Vagina (tissue), 2 donors: ENCODE data around the gene PTGIS. TPM values are rescaled to one million over a fixed set of nuclear protein-coding genes. Genes with fewer than 3 reads are reported as not detected.
A peak's percentile ranks its signal among the peaks of the same experiment; 100 is the strongest.

ENCODE experiments used
- DNase-seq, 2 donors: peaks; one replicate each; pipeline ENCODE4 v3.0.0-alpha.2; 2017; ENCODE audit errors: extremely low spot score in 2 of 2
- H3K27ac ChIP-seq: fragments of 200-600 bp; sonication (generic); one replicate; pipeline ENCODE4 v1.5.1; 2019
- H3K27me3 ChIP-seq: fragments of 200-600 bp; sonication (generic); one replicate; pipeline ENCODE4 v1.5.1; 2019
- H3K36me3 ChIP-seq, 2 donors: fragments of 200-600 bp; sonication (generic); one replicate each; pipeline ENCODE4 v1.5.1; 2017 to 2019
- H3K4me1 ChIP-seq: fragments of 200-600 bp; sonication (generic); one replicate; pipeline ENCODE4 v1.5.1; 2019
- H3K4me3 ChIP-seq, 2 donors: fragments of 200-600 bp; sonication (generic); 1 replicate in 1 of 2; 2 replicates in 1 of 2; pipeline ENCODE4 v1.5.1; 2016 to 2019
- H3K9me3 ChIP-seq: fragments of 200-600 bp; sonication (generic); one replicate; pipeline ENCODE4 v1.5.1; 2019
- POLR2A ChIP-seq, 2 donors: fragments of 450-650 bp; IDR thresholded peaks; one replicate each; pipeline ENCODE4 v1.6.1; 2017; ENCODE audit warnings: antibody characterized with exemption in 2 of 2, mild to moderate bottlenecking in 2 of 2, moderate library complexity in 2 of 2
- POLR2AphosphoS5 ChIP-seq, 2 donors: sonication (generic); formaldehyde crosslinking; IDR thresholded peaks; one replicate each; pipeline ENCODE4 v1.9.0; 2017; ENCODE audit warnings: antibody characterized with exemption in 2 of 2, mild to moderate bottlenecking in 2 of 2, low read depth in 1 of 2; ENCODE audit not compliant: insufficient read depth in 1 of 2
- intact Hi-C: fragments of 100-400 bp; cut with DNase I; formaldehyde crosslinking; loops from one replicate; pipeline ENCODE4 v1.15.1; 2023
- total RNA-seq: library from RNA; depleted of rRNA; stranded (reverse); fragments of >200 nt; gene quantifications from one replicate; pipeline ENCODE4 v1.2.3, GENCODE V29; 2016
- TF ChIP-seq, protein P1 (sequence below), 3 experiments: fragments of 450-650 bp in 2 of 3; fragments of 200-600 bp in 1 of 3; sonication (generic) in 1 of 3; IDR thresholded peaks; one replicate each; pipeline ENCODE4 v1.5.1; 2017 to 2019; ENCODE audit warnings: antibody characterized with exemption in 3 of 3, mild to moderate bottlenecking in 2 of 3, moderate library complexity in 2 of 3

The PTGIS gene
- total RNA-seq, 1 donor from 2014 or later, result 51.1 TPM

- H3K4me1 ChIP-seq, result peaks cover 50% of the 10 kb centered on the region
- no peaks in the 10 kb centered on the region for H3K27me3 ChIP-seq
- H3K9me3 ChIP-seq, result no peaks in the 10 kb centered on the region
- H3K4me3 ChIP-seq, result no peak overlapping the region
- H3K36me3 ChIP-seq, result no peaks in the 10 kb centered on the region
- no peak for DNase-seq
- intact Hi-C loops, result no loop called here
- no peak for TF ChIP-seq POLR2A (IDR thresholded peaks at IDR 0.05)
- no peak for TF ChIP-seq POLR2AphosphoS5 (IDR thresholded peaks at IDR 0.05; ENCODE audit: insufficient read depth in 1 of 2, low read depth in 1 of 2)
- TF ChIP-seq, protein P1, sequence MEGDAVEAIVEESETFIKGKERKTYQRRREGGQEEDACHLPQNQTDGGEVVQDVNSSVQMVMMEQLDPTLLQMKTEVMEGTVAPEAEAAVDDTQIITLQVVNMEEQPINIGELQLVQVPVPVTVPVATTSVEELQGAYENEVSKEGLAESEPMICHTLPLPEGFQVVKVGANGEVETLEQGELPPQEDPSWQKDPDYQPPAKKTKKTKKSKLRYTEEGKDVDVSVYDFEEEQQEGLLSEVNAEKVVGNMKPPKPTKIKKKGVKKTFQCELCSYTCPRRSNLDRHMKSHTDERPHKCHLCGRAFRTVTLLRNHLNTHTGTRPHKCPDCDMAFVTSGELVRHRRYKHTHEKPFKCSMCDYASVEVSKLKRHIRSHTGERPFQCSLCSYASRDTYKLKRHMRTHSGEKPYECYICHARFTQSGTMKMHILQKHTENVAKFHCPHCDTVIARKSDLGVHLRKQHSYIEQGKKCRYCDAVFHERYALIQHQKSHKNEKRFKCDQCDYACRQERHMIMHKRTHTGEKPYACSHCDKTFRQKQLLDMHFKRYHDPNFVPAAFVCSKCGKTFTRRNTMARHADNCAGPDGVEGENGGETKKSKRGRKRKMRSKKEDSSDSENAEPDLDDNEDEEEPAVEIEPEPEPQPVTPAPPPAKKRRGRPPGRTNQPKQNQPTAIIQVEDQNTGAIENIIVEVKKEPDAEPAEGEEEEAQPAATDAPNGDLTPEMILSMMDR (IDR thresholded peaks at IDR 0.05), result no peak
- peak overlapping the region; percentile 85 for H3K27ac ChIP-seq
These were observed 27.4 kb upstream of the PTGIS start for GRCh38 chr20:49595346-49595745.

DNA sequence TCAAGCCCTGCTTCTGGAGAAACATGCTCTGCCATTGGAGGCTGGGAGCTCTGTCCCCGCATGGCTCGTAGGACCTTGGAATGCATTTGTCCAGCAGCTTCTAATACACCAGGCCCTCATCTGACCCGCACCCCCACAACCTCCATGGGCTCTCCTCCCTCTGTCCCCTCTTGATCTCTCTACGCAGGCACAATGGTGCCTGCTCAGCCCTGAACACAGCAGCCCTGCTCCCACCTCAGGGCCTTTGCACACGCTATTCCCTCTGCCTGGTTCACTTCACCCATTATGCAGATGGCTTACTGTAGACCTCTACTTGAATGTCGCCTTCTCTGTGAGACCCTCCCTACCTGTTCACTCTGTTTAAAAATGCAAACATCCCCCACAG, 27.0 kb upstream of the PTGIS start:
- H3K27me3 ChIP-seq, result no peaks in the 10 kb centered on the region
- no peak overlapping the region for H3K4me3 ChIP-seq
- H3K36me3 ChIP-seq, result no peaks in the 10 kb centered on the region
- no peaks in the 10 kb centered on the region for H3K9me3 ChIP-seq
- intact Hi-C loops, result no loop called here
- TF ChIP-seq POLR2AphosphoS5 (IDR thresholded peaks at IDR 0.05; ENCODE audit: insufficient read depth in 1 of 2, low read depth in 1 of 2), result no peak
- TF ChIP-seq POLR2A (IDR thresholded peaks at IDR 0.05), result no peak
- TF ChIP-seq, protein P1 (IDR thresholded peaks at IDR 0.05), result no peak
- peaks cover 54% of the 10 kb centered on the region for H3K4me1 ChIP-seq
- DNase-seq, result no peak
- peak overlapping the region; percentile 85 for H3K27ac ChIP-seq

GRCh38 chr20:49594143-49594930, 26.4 kb upstream of the PTGIS start:
- peak in 1 of 2 donors; percentile 94 for DNase-seq
- peaks cover 54% of the 10 kb centered on the region for H3K4me1 ChIP-seq
- TF ChIP-seq, protein P1 (IDR thresholded peaks at IDR 0.05), result no peak
- TF ChIP-seq POLR2AphosphoS5 (IDR thresholded peaks at IDR 0.05; ENCODE audit: insufficient read depth in 1 of 2, low read depth in 1 of 2), result peak; percentile 72 to 77
- TF ChIP-seq POLR2A (IDR thresholded peaks at IDR 0.05), result no peak
- peak overlapping the region; percentile 85 for H3K27ac ChIP-seq
- H3K9me3 ChIP-seq, result no peaks in the 10 kb centered on the region
- H3K4me3 ChIP-seq, result no peak overlapping the region
- intact Hi-C loops, result no loop called here
- H3K27me3 ChIP-seq, result no peaks in the 10 kb centered on the region
- no peaks in the 10 kb centered on the region for H3K36me3 ChIP-seq

DNA sequence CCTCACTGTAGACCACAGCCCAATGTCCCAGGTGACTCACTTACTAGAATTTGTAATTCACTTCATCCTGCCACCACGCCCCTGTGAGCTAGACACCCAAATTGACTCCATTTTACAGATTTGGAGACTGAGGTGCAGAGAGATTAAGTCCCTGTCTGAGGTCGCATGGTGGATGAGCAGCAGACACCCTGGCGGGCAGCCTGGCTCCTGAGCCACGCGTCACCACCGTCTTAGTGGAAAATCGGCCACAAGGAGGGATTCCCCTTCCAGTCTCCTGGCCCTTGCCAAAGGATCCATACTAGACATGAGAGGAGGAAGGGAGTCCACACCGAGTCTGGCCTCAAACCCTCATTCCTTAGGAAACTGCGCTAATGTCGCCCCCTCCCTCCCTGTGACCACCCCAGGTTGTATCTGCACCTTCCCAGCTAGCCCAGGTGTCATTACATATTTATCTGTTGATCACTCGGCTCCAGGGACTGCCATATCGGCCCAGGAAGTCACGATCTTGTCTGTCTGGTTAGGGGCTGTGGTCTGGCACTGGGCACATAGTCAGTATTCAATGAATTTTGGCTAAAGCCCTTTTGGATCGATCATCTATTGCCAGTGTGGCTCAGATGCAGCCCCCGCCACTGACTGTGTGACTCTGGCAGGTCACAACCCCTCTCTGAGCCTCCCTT, 25.7 kb upstream of the PTGIS start:
- no peak for DNase-seq
- Histone ChIP-seq H3K4me1 (peaks cover 56% of the 10 kb centered on the region), H3K4me3 (no peak overlapping the region), H3K27ac (peak overlapping the region; percentile 68), H3K27me3 (no peaks in the 10 kb centered on the region), H3K9me3 (no peaks in the 10 kb centered on the region), H3K36me3 (no peaks in the 10 kb centered on the region)
- intact Hi-C loops, result no loop called here
- TF ChIP-seq, protein P1 (IDR thresholded peaks at IDR 0.05), result no peak
- TF ChIP-seq POLR2A (IDR thresholded peaks at IDR 0.05), result no peak
- TF ChIP-seq POLR2AphosphoS5 (IDR thresholded peaks at IDR 0.05; ENCODE audit: insufficient read depth in 1 of 2, low read depth in 1 of 2), result no peak

DNA sequence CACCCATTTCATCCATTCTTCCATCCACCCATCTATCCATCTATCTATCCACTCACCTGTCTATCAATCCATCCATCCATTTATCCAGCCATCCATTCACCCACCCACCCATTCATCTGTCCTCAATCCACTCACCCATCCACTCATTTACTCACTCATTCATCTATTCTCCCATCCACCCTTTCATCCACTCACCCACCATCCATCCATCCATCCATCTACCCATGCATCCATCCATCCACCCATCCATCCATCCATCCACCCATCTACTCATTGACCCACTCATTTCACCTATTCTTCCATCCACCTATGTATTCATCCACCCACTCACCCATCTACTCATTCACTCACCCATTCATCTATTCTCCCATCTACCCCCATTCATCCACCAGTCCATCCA, 24.2 kb upstream of the PTGIS start:
- intact Hi-C loops, result no loop called here
- Histone ChIP-seq H3K36me3 (no peaks in the 10 kb centered on the region), H3K4me3 (no peak overlapping the region), H3K27ac (peak overlapping the region; percentile 68), H3K4me1 (peaks cover 63% of the 10 kb centered on the region), H3K27me3 (no peaks in the 10 kb centered on the region), H3K9me3 (no peaks in the 10 kb centered on the region)
- DNase-seq, result no peak
- TF ChIP-seq POLR2AphosphoS5 (IDR thresholded peaks at IDR 0.05; ENCODE audit: insufficient read depth in 1 of 2, low read depth in 1 of 2), result no peak
- no peak for TF ChIP-seq POLR2A (IDR thresholded peaks at IDR 0.05)
- TF ChIP-seq, protein P1 (IDR thresholded peaks at IDR 0.05), result no peak
